DND-41 (cell line): ENCODE measurements around the gene AQP4.

Experiments
- CTCF ChIP-seq: IDR thresholded peaks from 2 replicates; pipeline ENCODE4 v1.5.1; 2012; ENCODE audit warnings: borderline replicate concordance, low read length, moderate library complexity, mild to moderate bottlenecking; ENCODE audit not compliant: poor library complexity, severe bottlenecking; ENCODE audit errors: extremely low read depth
- EZH2 ChIP-seq: IDR thresholded peaks from 3 replicates; pipeline ENCODE4 v1.6.1; 2012; ENCODE audit warnings: borderline replicate concordance, low read depth, mild to moderate bottlenecking, moderate library complexity, low read length, inconsistent platforms; ENCODE audit not compliant: severe bottlenecking

- TF ChIP-seq CTCF, result no peak
- TF ChIP-seq EZH2, result no peak
These were observed 1.5 kb downstream of the AQP4 start for GRCh38 chr18:26863921-26864497.
